ENCODE measurements around the gene METRNL.

Gene METRNL

GRCh38 chr17:83067071-83067717, 12.2 kb upstream of the METRNL start:
- no peak for DNase-seq (ENCODE audit: low spot score)

DNA sequence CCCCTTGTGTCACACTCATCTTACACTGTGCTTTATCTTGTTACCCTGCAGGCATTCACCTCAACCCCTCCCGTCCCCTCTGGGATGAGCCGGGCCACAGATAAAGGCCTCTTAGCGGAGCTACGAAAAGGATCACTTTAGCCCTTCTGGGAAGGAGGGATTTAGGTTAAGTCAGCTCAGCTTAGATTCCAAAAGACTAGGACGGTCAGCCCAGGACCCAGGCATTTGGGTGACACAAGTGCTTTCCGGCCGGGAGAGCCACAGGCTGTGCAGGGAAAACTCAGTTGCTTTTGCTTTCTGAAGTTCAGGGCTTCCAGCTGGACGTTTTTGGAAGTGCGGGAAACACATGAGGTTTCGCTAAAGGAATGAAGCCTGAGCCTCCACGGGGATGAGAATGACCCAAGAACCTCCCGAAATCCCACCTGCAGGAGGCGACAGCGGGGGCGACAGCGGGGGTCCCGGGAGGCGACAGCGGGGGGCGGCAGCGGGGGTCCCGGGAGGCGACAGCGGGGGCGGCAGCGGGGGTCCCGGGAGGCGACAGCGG, 11.6 kb upstream of the METRNL start:
- no peak for DNase-seq (ENCODE audit: low spot score)

GRCh38 chr17:83068641-83069570, 10.5 kb upstream of the METRNL start:
- DNase-seq (ENCODE audit: low spot score), result no peak

DNA sequence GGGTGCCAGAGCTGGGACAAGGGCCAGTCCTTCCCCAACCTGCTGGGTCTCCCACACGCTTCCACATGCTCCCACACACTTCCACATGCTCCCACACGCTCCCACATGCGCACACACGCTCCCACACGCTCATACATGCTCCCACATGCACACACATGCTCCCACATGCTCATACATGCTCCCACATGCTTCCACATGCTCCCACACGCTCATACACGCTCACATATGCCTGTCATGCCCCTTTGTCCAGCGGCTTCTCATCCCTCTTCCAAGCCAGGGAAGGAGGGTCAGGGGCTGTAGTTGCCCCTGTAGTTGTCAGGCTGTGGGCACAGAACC, 9.9 kb upstream of the METRNL start:
- no peak for DNase-seq (ENCODE audit: low spot score)

DNA sequence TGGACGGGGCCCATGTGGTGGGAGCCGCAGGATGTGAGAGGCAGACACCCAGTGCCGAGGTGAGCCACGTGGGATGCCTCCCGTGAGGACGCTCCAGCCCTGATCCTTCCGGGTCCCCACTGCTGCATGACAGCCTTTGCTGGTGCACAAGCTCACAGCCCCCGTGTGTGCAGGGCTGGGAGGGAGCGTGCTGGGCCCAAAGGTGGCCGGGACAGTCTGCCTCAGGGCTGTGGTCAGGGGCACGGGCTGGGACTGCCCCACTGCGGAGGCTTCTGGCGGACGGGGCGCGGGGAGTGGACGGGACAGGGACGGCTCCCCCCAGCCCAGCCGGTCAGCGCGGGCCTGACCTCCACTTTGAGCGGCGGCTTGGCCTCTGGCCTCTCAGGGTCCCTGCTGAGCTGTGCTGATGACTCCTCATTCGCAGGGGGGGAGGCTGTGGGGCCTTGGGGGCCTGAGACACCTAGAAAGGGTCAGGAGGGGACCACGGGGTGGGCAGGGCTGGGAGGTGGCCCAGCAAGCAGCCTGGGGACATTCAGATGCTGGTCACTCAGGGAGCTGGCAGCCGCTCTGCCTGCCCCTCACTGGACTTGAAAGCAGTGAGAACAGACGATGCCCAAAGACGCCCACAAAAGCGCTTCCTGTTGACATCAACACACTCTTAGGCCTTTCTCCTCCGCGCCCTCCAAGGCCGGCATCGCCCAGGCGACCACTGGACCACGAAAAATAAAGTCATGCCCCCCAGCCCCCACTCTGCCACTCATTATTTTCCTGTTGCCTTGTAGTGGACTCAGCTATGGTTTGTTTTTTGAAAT, 9.3 kb upstream of the METRNL start:
- DNase-seq (ENCODE audit: low spot score), result peak; percentile 32

DNA sequence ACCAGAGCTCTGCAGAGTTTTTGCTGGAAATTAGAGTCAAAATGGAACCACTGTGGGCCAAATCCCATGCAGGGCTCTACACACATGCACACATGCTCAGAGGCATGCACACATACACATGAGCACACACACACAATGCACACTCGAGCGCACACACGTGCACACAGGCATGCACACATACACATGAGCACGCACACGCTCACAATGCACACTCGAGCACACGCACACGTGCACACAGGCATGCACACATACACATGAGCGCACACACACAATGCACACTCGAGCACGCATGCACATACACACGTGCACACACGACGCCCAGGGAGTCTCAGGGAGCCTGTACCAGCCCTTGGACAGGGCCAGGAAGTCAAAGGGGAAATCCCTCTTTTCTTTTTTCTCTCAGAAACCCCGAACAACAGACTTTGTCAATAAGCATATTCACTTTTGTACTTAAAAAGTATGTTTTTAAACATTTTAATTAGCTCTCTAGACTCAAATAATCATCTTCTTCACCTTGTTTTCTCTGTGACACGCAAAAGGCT, 8.5 kb upstream of the METRNL start:
- no peak for DNase-seq (ENCODE audit: low spot score)

- no peak for DNase-seq (ENCODE audit: low spot score)
These were observed 8.0 kb upstream of the METRNL start for GRCh38 chr17:83071365-83071764.

DNA sequence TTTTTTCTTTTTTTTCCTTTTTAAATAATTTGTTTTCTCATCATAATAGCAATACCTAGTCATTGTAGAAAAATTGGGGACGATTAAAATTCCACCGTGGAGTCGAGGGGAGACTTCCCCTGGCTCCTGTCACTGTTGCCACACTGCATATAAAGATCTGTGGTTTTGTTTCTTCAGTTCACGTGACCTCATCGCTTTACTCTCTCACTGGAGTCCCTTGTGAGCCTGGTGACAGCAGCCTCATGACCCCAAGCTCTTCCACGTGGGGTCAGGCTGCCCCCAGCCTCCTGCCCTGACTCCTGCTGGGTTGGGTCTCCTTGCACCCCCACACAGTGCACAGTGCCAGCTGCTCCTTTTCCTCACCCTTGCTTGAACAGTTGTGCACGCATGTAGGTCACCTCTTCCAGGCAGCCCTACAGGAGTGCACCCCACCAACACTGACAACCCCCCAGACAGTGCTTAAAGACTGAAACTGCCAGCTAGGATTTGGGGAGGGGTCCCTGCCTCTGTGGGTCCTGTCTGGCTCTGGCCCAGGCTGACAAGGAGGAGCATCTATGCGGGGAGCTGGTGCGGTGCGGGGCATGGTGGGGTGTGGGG, 7.3 kb upstream of the METRNL start:
- DNase-seq (ENCODE audit: low spot score), result no peak

GRCh38 chr17:83072600-83073358, 6.6 kb upstream of the METRNL start:
- DNase-seq (ENCODE audit: low spot score), result no peak

- no peak for DNase-seq (ENCODE audit: low spot score)
These were observed 5.9 kb upstream of the METRNL start for GRCh38 chr17:83073389-83074063.

DNA sequence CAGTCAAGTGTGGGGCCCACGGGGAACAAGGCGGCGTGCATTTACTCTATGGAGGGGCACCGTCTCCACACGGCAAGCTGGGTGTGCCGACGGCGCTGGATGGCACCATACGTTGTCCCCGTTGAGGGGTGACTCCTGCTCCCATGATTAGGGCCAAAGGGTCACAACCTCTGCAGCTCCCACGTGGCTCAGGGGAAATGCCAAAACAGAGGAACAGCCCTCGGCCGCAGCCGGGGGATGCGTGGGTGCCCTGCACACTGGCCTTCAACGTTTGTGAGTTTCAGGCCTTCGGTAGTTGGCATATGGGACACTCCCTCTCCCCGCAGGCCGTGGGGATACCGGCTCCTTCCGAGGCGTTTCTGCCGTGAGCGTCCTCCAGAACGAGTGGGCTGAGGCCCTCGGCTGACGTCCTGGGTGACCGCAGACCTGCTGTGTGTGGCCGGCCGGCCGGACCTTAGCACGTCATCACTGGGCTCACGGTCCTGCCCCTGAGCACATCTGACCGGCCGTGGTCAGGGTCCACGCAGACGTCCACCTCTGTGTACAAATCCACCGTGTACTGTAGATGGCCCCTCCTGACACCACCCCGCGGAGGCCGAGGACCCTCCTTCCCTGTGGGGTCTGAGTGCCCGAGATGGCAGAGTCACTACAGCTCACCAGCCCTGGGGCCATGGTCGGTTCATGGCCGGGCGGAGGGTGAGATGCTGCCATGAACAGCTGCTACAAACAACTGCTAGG, 4.8 kb upstream of the METRNL start:
- DNase-seq (ENCODE audit: low spot score), result no peak

GRCh38 chr17:83075270-83075880, 4.0 kb upstream of the METRNL start:
- DNase-seq (ENCODE audit: low spot score), result no peak

DNA sequence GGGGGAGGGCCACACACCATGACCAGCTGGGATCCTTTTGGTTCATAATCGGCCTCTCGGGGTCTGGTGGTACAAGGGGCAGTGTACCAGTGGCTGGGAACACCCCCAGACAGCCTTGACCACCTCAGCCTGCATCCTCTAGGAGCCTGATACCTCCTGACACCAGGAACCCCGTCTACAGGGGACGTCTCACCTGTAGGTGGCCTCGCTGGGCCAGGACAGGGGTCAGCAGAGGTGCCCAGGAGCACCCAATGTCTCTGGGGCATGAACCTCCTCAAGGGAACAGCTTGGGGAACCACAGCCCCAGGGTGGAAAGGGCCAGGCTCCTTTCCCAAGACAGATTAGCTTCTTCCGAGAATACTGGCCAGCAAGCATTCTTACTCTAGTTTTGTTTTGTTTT, 2.5 kb upstream of the METRNL start:
- no peak for DNase-seq (ENCODE audit: low spot score)

- no peak for DNase-seq (ENCODE audit: low spot score)
These were observed 2.0 kb upstream of the METRNL start for GRCh38 chr17:83077411-83077810.

DNA sequence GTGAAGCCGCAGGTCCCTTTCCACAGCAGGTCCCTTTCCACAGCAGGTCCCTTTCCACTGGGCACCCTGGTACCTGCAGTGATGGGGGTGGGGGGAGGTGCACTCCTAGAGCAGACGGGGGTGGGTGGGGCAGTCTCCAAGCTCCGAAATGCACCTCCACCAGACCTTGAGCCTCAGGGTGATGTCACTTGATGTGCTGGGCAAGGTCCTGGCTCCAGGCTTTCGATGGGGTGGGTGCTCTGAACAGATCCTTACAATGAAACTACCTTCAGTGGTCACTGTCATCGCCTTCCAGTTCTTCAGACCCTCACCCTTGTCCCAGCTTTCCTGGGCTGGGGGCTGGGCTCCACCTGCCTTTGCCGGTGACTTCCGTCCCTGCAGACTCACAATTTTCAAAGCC, 1.5 kb upstream of the METRNL start:
- no peak for DNase-seq (ENCODE audit: low spot score)

DNA sequence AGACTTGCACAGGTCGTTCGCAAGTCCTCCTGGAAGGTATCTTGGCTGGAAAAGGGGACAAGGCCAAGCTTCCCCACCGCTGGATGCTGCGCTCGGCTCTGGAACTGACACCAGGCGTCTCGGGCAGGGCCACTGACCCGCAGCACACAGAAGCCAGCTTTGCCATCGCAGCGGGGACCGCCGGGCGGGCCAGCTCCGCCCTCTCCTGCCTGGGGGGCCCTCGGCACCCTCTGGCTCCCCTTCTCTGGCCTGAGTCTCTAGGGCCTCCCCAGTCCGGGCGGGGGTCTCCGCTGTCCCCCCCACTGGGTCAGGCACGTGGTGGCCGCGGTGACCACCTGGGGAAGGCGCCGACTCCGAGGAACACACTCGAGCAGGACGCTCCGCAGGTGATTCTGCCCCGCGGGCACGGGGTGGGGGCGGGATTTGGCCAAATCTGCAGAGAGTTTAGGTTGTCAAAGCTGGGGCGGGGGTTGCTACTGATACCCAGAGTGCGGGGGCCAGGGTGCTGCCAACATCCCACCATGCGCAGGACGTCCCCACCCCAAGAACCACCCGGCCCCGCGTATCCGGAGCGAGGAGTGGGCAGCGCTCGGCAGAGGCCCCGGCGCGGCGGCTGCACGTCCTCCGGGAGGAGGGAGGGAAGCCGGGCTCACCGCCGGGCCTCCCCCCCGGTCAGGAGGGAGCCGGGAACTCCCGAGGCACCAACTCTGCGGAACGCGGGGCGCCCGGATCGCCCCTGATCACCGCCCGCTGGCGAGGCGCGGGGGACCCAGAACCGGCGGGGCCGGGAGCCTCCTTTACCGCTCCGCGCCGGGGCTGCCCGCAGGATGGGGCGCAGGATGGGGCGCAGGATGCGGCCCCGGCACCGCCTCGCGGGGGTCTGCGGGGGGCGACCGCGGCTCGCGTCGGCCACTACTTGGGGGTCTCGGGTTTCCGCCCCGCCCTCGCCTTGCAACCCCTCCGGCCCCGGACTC, 744 bp upstream of the METRNL start:
- no peak for DNase-seq (ENCODE audit: low spot score)

DNA sequence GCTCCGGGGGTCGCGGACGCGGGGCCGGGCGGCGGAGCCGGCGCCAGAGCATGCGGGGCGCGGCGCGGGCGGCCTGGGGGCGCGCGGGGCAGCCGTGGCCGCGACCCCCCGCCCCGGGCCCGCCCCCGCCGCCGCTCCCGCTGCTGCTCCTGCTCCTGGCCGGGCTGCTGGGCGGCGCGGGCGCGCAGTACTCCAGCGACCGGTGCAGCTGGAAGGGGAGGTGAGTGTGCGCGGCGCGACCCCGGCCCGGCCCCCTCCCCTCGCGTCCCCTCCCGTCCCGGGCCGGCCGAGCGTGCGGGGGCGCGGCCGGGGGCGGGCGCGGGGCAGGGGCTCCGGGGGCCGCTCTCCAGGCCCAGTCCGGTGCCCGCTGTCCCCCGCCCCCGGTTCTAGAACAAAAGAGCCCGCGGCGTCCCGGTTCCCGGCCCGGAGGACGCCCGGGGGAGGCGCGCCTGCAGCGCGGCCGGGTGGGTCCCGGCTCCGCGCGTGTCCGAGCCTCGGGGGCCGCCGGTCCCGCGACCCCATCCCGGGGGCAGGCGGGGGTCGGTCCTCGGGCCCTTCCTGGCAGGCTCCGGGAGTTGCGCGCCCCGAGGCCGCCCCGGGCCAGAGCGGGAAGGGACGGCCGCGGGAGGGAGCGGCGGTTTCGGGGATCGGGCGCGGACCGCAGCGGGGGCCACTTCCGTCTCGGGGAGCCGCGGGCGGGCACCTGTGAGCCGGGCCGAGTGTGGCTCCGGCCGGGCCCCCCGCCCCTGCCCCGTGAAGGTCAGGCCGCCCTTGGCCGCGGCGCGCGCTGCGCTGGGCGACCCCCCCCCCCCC, 563 bp downstream of the METRNL start:
- DNase-seq (ENCODE audit: low spot score), result no peak
